ENCODE data around the gene PDP2. TPM values are rescaled to one million over a fixed set of nuclear protein-coding genes. Genes with fewer than 3 reads are reported as not detected.

Gene PDP2
- total and polyA plus RNA-seq, 2 donors (not counting 3 experiments of a cell fraction or from before 2014, with no cell fraction given), result 4.4 to 9.3 TPM

DNA sequence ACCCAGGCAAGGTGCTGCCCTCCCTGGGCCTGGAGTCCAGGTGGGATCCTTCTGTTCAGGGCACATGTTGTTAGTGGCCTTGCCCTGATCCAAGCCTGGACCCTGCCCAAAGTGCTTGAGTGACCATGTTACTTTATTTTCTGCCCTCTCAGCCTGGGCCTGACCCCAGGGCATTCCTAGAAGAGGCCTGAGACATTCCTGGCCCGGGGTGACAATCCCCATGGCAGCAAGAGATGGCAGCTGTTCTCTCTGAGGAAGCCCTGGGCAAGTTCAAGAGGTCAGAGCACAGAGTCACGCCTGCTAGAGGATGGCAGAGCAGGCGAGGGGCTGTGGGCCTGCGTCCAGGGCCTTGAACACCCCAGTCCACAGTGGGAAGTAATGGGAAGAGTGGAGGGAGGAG, 33.4 kb downstream of the PDP2 start:
- no peak overlapping the region for H2AFZ ChIP-seq (ENCODE audit: low read depth, low read length)
- ChIA-PET POLR2A (no interaction called here), CTCF (interaction anchor here (1.1 to 1.3 kb wide), 2 partner anchors 15 to 18 kb away, joined by 3 to 5 read pairs; no protein-coding TSS in a partner anchor)
- TF ChIP-seq EZH2 (IDR thresholded peaks at IDR 0.05; ENCODE audit: borderline replicate concordance, low read depth, low read length, severe bottlenecking) (no peak), POLR2A (IDR thresholded peaks at IDR 0.05; ENCODE audit: low read depth, low read length) (no peak)
- intact Hi-C loops (cut with micrococcal nuclease), result no loop called here
- peaks cover 0 to 4% of the 10 kb centered on the region in 2 experiments for H3K27me3 ChIP-seq (ENCODE audit: control insufficient read depth in 2 of 2, insufficient read depth in 2 of 2, low read length in 2 of 2)
- H4K20me1 ChIP-seq (replicated peaks; ENCODE audit: control insufficient read depth, extremely low read depth, insufficient read depth, low read length), result no peaks in the 10 kb centered on the region
- no peaks in the 10 kb centered on the region for H3K9me1 ChIP-seq (replicated peaks; ENCODE audit: control insufficient read depth, extremely low read depth, insufficient read depth, low read length)
- no peak for FAIRE-seq
- no peak overlapping the region for H3K4me2 ChIP-seq (ENCODE audit: insufficient read depth, low read length)
- no peak overlapping the region for H3K27ac ChIP-seq (ENCODE audit: insufficient read depth, low read depth, low read length)
- no peak overlapping the region for H3K9ac ChIP-seq (replicated peaks; ENCODE audit: extremely low read depth, insufficient read depth, low read length)
- H3K4me3 ChIP-seq (replicated peaks in 1 of 3; ENCODE audit: insufficient read depth in 1 of 3, low read depth in 1 of 3, low read length in 3 of 3), result no peak overlapping the region
- dilution Hi-C loops (cut with MboI; ENCODE audit: extremely low pct_ligation_motif_present, low sequenced_read_pairs), result no loop called here
- DNase-seq (ENCODE audit: low read depth, low spot score), result no peak
- BruUV-seq (replicated peaks), result no TSS peak
- H3K4me1 ChIP-seq (ENCODE audit: control insufficient read depth, extremely low read depth, insufficient read depth, low read length), result no peaks in the 10 kb centered on the region
- no peaks in the 10 kb centered on the region for H3K36me3 ChIP-seq (ENCODE audit: control insufficient read depth in 2 of 2, extremely low read depth in 1 of 2, insufficient read depth in 2 of 2, low read length in 2 of 2)
- H3K9me3 ChIP-seq (replicated peaks; ENCODE audit: control insufficient read depth, insufficient read depth, low read length), result no peaks in the 10 kb centered on the region
- no peaks in the 10 kb centered on the region for H3K79me2 ChIP-seq (ENCODE audit: control insufficient read depth, insufficient read depth, low read length)

DNA sequence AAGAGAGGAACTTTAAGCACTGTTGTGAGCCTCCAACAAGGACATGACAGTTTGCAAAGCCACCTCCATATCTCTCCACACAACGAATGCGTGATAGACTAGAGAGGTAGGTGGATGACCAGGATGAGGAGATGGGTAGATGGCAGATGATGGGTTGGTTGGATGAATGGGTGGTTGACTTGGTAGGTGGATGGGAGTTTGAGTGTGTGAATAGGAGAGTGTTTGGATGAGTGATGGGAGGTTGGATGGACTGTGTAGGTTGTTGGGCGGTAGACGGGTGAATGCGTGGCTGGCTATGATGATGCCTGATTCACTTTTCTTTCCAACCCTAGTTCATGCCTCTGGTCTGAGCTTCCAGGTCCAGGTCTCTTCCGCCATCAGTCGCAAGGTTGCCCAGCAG, 34.2 kb downstream of the PDP2 start:
- no peak overlapping the region for H3K9ac ChIP-seq (replicated peaks; ENCODE audit: extremely low read depth, insufficient read depth, low read length)
- FAIRE-seq (no peak), DNase-seq (ENCODE audit: low read depth, low spot score) (no peak)
- dilution Hi-C loops (cut with MboI; ENCODE audit: extremely low pct_ligation_motif_present, low sequenced_read_pairs), result no loop called here
- peaks cover 0 to 9% of the 10 kb centered on the region in 2 experiments for H3K27me3 ChIP-seq (ENCODE audit: control insufficient read depth in 2 of 2, insufficient read depth in 2 of 2, low read length in 2 of 2)
- no peaks in the 10 kb centered on the region for H4K20me1 ChIP-seq (replicated peaks; ENCODE audit: control insufficient read depth, extremely low read depth, insufficient read depth, low read length)
- no peaks in the 10 kb centered on the region for H3K9me1 ChIP-seq (replicated peaks; ENCODE audit: control insufficient read depth, extremely low read depth, insufficient read depth, low read length)
- ChIA-PET POLR2A (no interaction called here), CTCF (no interaction called here)
- no peaks in the 10 kb centered on the region for H3K79me2 ChIP-seq (ENCODE audit: control insufficient read depth, insufficient read depth, low read length)
- no peaks in the 10 kb centered on the region for H3K9me3 ChIP-seq (replicated peaks; ENCODE audit: control insufficient read depth, insufficient read depth, low read length)
- no peak overlapping the region for H3K27ac ChIP-seq (ENCODE audit: insufficient read depth, low read depth, low read length)
- H2AFZ ChIP-seq (ENCODE audit: low read depth, low read length), result no peak overlapping the region
- intact Hi-C loops (cut with micrococcal nuclease), result no loop called here
- H3K36me3 ChIP-seq (ENCODE audit: control insufficient read depth in 2 of 2, extremely low read depth in 1 of 2, insufficient read depth in 2 of 2, low read length in 2 of 2), result no peaks in the 10 kb centered on the region
- no peak overlapping the region for H3K4me2 ChIP-seq (ENCODE audit: insufficient read depth, low read length)
- TF ChIP-seq, protein P1, sequence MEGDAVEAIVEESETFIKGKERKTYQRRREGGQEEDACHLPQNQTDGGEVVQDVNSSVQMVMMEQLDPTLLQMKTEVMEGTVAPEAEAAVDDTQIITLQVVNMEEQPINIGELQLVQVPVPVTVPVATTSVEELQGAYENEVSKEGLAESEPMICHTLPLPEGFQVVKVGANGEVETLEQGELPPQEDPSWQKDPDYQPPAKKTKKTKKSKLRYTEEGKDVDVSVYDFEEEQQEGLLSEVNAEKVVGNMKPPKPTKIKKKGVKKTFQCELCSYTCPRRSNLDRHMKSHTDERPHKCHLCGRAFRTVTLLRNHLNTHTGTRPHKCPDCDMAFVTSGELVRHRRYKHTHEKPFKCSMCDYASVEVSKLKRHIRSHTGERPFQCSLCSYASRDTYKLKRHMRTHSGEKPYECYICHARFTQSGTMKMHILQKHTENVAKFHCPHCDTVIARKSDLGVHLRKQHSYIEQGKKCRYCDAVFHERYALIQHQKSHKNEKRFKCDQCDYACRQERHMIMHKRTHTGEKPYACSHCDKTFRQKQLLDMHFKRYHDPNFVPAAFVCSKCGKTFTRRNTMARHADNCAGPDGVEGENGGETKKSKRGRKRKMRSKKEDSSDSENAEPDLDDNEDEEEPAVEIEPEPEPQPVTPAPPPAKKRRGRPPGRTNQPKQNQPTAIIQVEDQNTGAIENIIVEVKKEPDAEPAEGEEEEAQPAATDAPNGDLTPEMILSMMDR (IDR thresholded peaks at IDR 0.05; ENCODE audit: extremely low read depth in 1 of 2, insufficient read depth in 1 of 2, low read depth in 1 of 2, low read length in 2 of 2), result no peak
- TF ChIP-seq POLR2AphosphoS5 (IDR thresholded peaks at IDR 0.05; ENCODE audit: insufficient read depth, low read depth, low read length) (no peak), GATA2 (IDR thresholded peaks at IDR 0.05; ENCODE audit: insufficient read depth, insufficient read length, low read depth, low read length) (no peak), EZH2 (IDR thresholded peaks at IDR 0.05; ENCODE audit: borderline replicate concordance, low read depth, low read length, severe bottlenecking) (no peak), JUN (IDR thresholded peaks at IDR 0.05; ENCODE audit: borderline replicate concordance, insufficient read depth, insufficient read length, low read depth) (no peak), POLR2A (IDR thresholded peaks at IDR 0.05; ENCODE audit: low read depth, low read length) (no peak), FOS (IDR thresholded peaks at IDR 0.05; ENCODE audit: borderline replicate concordance, insufficient read depth, low read length) (no peak), MYC (IDR thresholded peaks at IDR 0.05; ENCODE audit: low read depth, low read length) (no peak)
- TF ChIP-seq, protein P2, sequence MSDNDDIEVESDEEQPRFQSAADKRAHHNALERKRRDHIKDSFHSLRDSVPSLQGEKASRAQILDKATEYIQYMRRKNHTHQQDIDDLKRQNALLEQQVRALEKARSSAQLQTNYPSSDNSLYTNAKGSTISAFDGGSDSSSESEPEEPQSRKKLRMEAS (IDR thresholded peaks at IDR 0.05; ENCODE audit: insufficient read depth, insufficient read length), result no peak
- H3K4me1 ChIP-seq (ENCODE audit: control insufficient read depth, extremely low read depth, insufficient read depth, low read length), result no peaks in the 10 kb centered on the region
- BruUV-seq (replicated peaks), result no TSS peak
- H3K4me3 ChIP-seq (replicated peaks in 1 of 3; ENCODE audit: insufficient read depth in 1 of 3, low read depth in 1 of 3, low read length in 3 of 3), result no peak overlapping the region
